RWPE2 (cell line): Measurements from ENCODE around the gene C1orf21.

ENCODE experiments used
- ATAC-seq: fragments of 200-7000 bp; cut with Tn5 transposase; 3 replicates; pipeline ENCODE4 v1.9.1; 2021; ENCODE audit warnings: low read depth
- DNase-seq: peaks from one replicate; pipeline ENCODE4 v3.0.0-alpha.2; 2020; ENCODE audit warnings: low spot score
- H3K27ac ChIP-seq: fragments of 450-650 bp; 2 replicates; pipeline ENCODE4 v1.5.1; 2017; ENCODE audit warnings: mild to moderate bottlenecking; ENCODE audit not compliant: poor library complexity, severe bottlenecking
- H3K27me3 ChIP-seq: fragments of 250-450 bp; sonication (Bioruptor Pico); 2 replicates; pipeline ENCODE4 v1.5.1; 2021; ENCODE audit warnings: mild to moderate bottlenecking, moderate library complexity; ENCODE audit not compliant: insufficient read depth, poor library complexity, severe bottlenecking
- H3K36me3 ChIP-seq: fragments of 250-450 bp; sonication (Bioruptor Pico); 2 replicates; pipeline ENCODE4 v1.5.1; 2020; ENCODE audit warnings: low read depth, mild to moderate bottlenecking, moderate library complexity
- H3K4me1 ChIP-seq: fragments of 250-450 bp; sonication (Bioruptor Pico); 2 replicates; pipeline ENCODE4 v1.5.1; 2021; ENCODE audit warnings: mild to moderate bottlenecking, moderate library complexity; ENCODE audit not compliant: insufficient read depth, poor library complexity, severe bottlenecking
- H3K4me3 ChIP-seq: fragments of 250-450 bp; sonication (Bioruptor Pico); 2 replicates; pipeline ENCODE4 v1.5.1; 2021; ENCODE audit warnings: mild to moderate bottlenecking, moderate library complexity; ENCODE audit not compliant: severe bottlenecking
- H3K9me3 ChIP-seq: fragments of 250-450 bp; sonication (Bioruptor Pico); 2 replicates; pipeline ENCODE4 v1.5.1; 2021; ENCODE audit warnings: mild to moderate bottlenecking, moderate library complexity; ENCODE audit not compliant: severe bottlenecking
- TF ChIP-seq, protein P1 (sequence below): fragments of 450-650 bp; IDR thresholded peaks from one replicate; pipeline ENCODE4 v1.5.1; 2017; ENCODE audit warnings: mild to moderate bottlenecking, moderate library complexity; ENCODE audit not compliant: poor library complexity, severe bottlenecking

The C1orf21 gene

DNA sequence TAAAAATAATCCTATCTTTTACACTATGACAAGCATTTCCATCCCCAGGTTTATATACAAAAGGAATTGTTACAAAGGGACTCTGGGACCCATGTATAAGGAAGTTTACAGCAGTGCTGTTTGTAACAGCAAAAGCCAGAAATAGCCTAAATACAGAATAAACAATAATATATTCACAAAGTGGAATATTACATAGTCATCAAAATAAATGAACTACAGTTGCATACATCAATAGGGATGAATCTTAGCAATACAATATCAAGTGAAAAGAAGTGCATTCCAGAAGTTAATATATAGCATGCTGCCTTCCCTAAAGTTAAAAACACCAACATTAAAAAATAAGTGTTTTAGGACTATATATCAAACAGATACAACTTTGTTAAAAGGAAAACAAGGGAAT is 290.5 kb downstream of the C1orf21 start:
- Histone ChIP-seq H3K36me3 (no peaks in the 10 kb centered on the region), H3K9me3 (peaks cover 3% of the 10 kb centered on the region), H3K4me3 (no peak overlapping the region), H3K27me3 (no peaks in the 10 kb centered on the region), H3K4me1 (no peaks in the 10 kb centered on the region), H3K27ac (no peak overlapping the region)
- no peak for ATAC-seq
- TF ChIP-seq, protein P1, sequence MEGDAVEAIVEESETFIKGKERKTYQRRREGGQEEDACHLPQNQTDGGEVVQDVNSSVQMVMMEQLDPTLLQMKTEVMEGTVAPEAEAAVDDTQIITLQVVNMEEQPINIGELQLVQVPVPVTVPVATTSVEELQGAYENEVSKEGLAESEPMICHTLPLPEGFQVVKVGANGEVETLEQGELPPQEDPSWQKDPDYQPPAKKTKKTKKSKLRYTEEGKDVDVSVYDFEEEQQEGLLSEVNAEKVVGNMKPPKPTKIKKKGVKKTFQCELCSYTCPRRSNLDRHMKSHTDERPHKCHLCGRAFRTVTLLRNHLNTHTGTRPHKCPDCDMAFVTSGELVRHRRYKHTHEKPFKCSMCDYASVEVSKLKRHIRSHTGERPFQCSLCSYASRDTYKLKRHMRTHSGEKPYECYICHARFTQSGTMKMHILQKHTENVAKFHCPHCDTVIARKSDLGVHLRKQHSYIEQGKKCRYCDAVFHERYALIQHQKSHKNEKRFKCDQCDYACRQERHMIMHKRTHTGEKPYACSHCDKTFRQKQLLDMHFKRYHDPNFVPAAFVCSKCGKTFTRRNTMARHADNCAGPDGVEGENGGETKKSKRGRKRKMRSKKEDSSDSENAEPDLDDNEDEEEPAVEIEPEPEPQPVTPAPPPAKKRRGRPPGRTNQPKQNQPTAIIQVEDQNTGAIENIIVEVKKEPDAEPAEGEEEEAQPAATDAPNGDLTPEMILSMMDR: no peak
- DNase-seq: no peak
